ENCODE results near the gene SLC26A9.

The SLC26A9 gene

DNA sequence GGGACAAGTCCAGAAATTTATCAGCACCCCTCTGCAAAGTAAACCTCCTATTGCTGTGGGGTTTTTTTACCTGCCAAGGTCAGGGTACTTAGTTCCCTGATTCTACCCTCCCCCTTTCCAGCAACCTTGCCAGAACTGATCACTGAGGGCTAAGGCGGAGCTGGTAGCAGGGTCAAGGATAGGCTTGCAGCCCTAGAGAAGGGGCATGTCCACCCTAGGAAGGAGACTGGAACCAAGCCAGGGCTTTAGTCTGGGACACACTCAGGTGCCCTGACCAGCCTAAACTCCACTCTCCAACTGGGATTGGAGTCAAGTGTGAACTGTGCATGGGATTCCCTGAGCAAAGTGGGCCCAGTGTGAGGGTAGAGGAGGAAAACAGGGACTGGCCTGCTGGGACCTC lies 6.5 kb upstream of the SLC26A9 start:
- DNase-seq (ENCODE audit: low read depth in 2 of 2, low spot score in 1 of 2), result no peak

DNA sequence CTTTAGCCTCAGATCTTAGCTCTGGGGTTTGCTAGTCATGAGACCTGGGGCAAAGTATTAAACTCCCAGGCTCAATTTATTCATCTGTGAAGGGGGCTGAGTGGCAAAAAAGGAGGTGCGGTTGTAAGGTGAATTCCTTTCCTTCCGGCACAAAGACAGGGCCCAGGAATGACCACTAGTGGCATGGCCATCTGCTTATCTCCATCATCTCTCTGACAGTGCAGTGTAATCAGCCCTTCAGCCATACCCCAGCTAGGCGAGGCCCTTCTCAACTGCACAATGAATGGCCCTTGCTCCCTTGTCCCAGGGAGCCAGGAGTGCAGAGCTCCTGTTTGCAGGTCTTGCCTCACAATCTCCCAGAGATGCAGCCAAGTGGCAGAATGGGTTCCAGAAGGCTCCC lies 5.6 kb upstream of the SLC26A9 start:
- no peak for DNase-seq (ENCODE audit: low read depth in 2 of 2, low spot score in 1 of 2)

DNA sequence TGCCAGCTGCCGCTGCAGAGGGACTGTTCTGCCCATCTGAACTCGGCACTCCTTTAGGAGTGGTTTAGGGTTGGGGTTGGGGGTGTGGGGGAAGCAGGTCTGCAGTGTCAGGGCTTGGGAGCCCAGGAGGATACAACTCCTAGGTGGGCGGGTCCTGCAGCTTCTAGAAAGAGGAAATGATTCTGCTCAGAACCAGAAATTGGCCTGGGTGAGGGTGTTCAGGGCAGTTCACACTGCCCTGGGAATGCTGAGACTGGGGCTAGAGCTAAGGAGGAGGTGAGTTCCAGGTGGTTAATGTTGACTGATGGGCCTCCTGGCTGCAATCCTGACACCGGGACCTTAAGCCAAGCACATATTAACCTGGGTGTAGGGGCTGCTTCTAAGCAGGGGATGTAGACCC lies 4.8 kb upstream of the SLC26A9 start:
- no peak for DNase-seq (ENCODE audit: low read depth in 2 of 2, low spot score in 1 of 2)

DNA sequence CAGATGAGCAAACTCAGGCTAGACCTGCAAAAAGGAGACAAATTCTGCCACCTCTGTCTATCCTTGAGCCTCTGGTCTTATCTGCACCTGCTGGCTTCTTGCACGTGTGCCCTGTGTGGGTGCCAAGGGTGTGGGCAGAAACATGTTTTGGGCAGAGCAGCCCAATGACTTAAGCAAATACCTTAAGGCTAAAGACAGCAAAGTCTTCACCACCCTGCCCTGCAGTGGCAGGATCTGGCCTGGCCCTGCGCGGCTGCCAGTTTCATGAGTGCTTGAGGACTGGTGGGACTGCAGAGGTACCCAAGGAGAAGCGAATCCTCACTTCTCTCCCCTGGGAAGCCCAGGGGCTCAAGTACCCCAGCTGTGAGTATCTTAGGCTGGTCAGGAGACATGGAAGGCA lies 3.8 kb upstream of the SLC26A9 start:
- DNase-seq (ENCODE audit: low read depth in 2 of 2, low spot score in 1 of 2), result no peak

DNA sequence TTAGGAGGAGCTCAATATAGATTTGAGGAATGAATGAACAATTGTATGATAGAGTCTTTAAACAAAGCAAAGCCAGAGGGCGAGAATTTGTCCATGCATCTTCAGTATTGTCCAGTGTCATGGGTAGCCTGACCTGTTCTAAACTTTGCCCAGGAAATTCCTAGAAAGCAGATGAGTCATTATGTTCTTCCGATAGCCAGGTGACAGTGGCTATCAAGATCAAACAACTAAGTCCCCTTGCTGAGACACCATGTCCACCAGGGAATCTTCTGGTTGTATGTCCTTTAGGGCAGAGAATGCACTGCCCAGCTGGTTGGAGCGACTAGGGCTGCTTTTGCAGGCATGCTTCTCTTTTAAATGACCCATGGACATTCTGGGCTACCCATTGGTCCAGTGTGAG lies 1.8 kb upstream of the SLC26A9 start:
- DNase-seq (ENCODE audit: low read depth in 2 of 2, low spot score in 1 of 2), result no peak

DNA sequence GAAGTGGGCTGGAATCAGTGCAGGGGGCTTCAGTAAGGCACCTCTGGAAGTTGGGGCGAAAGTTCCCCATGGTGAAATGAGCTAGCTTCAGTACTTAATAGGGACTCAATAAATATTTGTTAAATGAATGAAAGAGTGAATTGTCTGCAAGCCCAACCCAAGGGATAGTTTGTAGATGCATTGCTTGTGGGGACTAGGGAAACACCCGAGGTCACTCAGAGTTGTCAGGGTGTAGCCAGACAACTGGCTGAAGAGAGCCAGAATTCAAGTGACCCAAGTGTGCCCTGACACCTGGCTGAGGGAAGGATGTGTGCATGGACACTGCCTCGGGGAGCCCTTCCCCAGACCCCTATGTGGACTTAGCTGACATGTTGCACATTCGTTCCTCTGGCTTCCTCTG lies 1.3 kb upstream of the SLC26A9 start:
- no peak for DNase-seq (ENCODE audit: low read depth in 2 of 2, low spot score in 1 of 2)

DNA sequence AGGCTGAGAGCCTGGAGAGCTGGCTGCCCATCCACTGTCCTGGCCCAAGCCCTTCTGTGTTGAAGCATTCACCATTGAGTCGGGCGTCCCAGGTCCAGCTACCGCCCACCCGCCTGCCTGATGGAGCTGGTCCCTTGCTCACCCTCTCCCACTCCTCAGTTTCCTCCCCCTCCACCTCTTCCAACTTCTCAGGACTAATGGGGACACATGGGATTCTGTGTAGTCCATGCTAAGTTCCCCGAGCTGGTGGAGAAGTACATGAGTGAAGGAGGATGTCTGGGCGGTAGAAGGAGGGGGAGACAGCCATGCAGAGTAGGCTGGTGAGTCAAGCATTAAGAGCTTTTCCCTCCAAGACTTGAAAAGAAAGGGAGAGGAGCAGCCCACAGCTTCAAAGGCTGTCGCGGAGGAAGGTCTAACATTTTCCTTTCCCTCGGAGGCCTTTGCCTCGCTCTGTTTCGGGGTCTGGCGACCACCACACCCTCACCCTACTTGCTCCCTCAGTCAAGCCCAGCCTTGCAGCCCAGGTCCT lies 561 bp downstream of the SLC26A9 start:
- DNase-seq (ENCODE audit: low read depth in 2 of 2, low spot score in 1 of 2), result no peak

DNA sequence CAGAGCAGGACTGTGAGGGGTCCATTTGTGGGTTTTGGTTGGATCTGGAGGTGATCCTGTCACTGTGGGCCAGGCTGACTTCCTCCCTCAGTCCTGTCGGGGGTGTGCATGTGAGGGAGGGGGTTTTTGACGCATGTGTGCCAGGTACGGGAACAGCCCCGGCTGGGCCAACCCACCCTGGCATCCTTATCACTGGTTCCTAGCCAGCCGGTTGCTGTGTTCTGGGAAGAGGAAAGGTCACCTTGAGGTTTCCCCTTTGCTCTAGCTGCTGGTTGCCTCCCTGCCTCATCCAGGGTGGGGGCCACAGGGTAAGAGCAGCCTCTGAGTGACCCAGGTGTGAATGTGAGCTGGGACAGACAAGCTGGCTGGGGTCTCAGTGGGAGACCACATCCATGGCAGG lies 2.5 kb downstream of the SLC26A9 start:
- DNase-seq (ENCODE audit: low read depth in 2 of 2, low spot score in 1 of 2), result no peak

DNA sequence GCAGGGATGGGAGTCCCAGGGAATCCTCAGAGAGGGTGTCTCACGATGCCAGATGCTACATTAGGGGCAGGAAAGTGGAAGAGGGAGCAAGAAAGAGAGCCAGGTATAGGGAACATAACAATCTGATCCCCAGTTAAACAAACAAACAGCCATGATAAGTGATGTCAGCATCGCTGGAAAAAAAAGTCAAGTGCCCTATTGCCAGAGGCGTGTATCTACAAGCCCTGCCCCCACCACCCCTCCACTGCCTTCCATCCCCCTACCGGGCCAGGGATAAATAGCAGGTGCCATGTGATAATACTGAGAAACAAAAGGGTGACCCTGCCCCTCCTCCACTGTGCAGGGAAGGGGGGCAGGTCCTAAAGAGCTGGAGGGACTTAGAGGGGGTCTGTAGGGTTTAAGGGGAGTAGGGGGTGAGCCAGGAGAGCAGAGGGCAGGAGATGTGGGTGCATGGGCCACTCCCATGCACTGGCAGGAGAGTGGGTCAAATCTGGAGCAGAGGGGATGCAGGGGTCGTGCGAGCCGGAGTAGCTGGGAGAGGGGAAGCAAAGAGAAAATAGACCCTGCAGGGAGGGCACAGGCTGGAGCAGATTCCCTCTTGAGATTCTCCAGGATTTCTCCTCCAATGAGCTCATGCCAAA lies 3.4 kb downstream of the SLC26A9 start:
- no peak for DNase-seq (ENCODE audit: low read depth in 2 of 2, low spot score in 1 of 2)

DNA sequence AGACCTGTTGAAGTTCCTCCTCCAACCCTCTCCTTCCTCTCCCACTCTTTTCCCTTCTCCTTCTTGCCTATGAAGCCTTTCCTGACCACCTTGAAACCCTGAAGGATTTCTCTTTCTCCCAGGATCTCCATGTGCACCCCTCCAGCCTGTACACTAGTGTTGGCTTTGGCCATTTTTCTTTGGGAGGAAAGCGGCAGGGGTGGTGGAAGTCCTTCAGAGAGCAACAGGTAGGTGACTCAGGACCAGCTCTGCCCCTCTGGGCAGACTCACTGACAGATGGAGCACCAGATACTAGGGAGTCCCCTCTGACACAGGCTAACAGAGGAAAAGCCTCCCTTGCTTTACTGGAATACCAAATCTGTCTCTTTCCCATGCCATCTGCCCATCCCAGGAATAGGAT lies 4.6 kb downstream of the SLC26A9 start:
- DNase-seq (ENCODE audit: low read depth in 2 of 2, low spot score in 1 of 2), result no peak

DNA sequence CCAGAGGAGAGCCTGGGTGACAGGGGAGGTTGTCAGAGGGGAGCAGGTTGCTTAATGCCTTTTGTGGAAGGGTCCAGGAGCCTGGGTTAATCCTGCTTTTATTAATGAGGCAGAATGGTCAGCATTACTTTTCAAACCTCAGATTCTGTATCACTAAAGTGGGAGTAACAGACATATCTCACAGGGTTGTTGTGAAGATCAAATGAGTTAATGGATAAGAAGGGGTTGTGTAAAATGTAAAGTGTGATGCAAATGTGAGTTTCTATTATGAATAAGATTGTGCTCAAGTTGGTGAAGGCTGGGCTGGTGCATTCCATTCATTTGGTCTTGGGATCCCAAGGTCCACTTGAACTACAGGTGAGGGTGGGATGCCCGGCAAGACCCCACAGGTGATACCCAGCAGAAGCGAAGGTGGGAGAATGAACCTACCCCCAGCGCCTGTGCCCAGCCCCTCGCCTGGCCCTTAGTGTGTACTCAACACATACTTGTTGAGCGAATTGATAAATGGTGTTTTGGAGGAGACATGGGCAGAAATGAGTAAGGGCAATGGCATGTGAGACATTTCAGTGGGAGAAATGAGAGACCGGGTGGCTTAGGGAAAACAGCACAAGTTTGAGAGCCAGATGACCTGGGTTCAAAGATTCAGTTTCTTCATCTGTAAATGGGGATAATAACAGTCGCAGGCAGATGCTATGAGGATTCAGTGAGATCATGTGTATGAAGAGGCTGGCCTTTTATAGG lies 6.2 kb downstream of the SLC26A9 start:
- DNase-seq (ENCODE audit: low read depth in 2 of 2, low spot score in 1 of 2), result no peak

DNA sequence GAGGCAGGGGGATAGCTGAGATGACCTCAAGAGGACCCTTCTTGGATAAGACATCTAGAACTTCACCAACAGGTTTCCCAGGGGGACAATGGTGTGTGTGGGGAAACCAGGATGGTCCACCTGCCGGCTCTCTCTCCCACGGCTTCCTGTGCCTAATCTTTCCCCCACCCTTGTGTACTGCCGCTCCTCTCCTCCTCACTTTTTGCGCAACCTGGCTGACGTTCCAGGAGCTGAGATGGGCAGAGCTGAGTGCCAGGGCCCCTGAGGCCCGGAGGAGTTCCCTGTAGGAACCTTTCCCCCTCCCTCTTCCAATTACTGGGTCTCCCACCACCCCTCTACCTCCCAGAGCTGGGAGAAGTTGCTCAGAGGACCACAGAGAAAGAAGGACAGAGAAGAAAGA lies 6.9 kb downstream of the SLC26A9 start:
- DNase-seq (ENCODE audit: low read depth in 2 of 2, low spot score in 1 of 2), result no peak

DNA sequence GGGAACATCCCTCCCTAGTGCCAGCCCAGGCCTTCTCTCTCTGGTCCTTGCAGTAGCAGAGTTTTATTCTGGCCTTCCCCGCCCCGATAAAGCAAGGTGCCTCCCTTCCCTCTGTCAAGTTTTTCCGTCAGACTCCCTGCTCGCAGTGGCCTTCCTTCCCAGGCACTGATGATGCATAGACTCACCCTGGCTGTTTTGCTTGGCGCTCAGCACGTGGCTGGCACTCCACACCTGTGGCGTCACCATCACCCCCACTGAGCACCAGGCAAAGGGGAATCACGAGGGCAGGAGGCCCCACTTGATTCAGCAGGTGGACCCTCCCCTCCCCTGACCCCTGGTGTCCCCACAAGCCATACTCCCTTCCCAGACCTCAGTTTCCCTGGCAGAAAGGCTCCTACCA lies 7.4 kb downstream of the SLC26A9 start:
- no peak for DNase-seq (ENCODE audit: low read depth in 2 of 2, low spot score in 1 of 2)

DNA sequence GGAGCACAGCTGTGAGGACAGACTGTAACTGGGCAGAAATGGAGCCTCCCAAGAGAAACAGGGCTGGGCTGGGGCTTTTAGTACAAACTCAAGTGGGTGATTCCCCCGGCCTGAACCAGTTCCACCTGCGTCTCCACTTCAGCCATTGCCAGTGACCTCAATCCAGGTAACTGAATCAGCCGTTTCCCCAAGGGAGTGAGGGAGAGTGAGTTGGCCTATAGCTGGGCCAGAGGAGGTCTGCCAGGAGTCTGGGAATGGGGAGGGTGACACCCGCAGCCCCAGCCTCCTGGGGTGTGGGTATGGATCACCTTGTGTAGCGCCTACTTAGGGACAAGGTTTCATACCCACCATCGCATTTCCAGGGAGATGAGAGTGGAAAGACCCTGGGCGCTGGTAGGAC lies 8.5 kb downstream of the SLC26A9 start:
- DNase-seq (ENCODE audit: low read depth in 2 of 2, low spot score in 1 of 2), result no peak

DNA sequence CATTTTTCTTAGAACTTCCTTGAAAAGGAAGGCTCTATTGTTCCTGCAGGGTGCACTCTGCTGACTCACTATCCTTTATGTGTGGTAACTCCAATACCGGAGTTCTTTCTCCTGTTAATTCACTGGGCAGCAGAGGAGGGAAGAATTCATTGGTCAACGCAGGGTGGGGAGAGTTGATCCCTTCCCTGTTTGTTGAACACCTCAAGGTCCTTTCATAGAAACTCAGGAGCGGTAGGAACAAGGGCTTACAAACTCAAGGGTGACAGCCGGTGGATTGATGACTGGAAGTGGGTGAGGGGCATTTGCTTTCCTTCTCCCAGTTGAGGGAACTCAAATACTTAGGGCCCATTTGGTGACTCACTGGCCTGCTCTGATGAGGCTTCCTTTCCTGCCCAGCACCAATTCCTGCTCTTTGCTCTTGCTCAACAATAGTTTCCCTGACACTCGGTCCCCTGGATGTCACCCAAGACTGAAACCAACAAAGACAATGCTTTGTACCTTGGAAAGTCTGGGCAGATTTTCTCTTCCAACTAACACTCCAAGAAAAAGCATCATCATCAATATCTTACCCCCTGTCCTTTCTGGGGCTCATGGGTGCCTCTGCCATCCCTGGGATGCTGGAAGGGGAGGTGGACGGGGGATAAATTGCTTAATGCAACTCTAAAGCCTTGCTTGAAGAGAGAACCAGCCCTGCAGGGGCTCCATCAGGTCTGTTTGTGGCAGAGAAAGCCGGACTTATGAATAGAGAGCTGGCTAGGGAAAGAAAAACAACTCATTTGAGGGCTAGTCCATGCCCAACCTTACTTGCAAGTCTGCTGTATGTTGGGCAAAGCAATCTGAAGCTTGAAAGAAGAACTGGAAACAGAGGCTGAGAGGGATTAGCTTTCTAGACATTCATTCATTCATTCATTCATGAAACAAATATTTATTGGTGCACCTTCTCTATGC lies 9.3 kb downstream of the SLC26A9 start:
- no peak for DNase-seq (ENCODE audit: low read depth in 2 of 2, low spot score in 1 of 2)

DNA sequence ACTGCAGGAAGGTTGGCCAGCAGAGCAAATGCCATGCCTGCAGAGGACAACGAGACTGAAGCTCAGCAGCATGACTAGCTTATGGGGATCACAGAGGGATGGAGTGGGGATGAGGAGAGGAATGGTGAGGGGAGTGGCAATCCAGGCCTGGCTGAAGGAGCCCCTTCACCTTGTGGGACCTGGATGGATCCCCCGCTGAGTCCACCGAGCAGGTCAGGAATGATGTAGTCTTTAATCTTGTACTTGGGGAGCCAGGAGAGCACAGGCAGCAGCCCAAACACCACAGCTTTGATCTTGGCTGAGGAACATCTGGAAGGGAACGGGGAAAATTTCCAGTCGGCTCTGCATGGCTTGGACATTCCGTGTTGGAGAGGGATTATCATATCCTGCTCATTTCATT lies 10.5 kb downstream of the SLC26A9 start:
- DNase-seq (ENCODE audit: low read depth in 2 of 2, low spot score in 1 of 2), result no peak

DNA sequence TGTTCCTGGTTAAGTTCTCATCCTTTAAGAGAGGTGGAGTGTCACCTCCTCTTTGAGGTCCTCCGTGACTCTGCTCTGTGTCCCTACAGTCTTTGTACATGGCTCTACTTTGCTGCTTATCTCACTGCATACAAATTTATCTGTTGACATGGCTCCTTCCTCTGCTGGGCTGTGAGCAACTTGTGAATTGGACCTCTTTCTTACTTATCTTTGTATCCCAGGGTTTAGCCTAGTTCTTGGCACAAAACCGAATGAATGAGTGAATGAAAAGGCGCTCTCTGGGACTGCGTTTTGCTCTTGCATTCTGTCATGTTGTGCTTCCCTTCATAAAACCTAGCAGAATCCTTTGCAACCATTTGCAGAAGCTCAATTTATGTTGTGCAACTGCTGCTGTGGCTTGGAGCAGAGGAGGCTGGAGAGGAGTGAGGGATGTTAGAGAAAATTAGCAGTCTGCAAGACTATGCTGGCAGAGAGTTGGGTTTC lies 12.4 kb downstream of the SLC26A9 start:
- DNase-seq (ENCODE audit: low read depth in 2 of 2, low spot score in 1 of 2), result no peak

DNA sequence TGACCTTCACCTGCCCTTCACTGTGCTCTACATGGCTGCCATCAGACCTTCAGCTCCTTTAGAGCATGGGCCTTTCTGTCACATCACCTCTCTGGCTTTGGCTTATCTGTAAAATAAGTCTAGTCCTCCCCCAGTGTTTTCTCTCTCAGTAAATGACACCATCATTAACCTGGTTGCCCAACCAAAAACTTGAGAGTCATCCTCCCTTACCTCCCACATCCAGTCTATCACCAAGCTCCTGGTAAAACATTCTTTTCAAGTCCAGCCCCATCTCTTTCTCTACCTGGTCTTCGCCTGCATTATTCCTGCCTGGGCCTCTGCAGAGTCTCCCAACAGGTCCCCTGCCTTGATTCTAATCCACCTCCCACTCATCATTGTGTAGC lies 13.1 kb downstream of the SLC26A9 start:
- no peak for DNase-seq (ENCODE audit: low read depth in 2 of 2, low spot score in 1 of 2)

DNA sequence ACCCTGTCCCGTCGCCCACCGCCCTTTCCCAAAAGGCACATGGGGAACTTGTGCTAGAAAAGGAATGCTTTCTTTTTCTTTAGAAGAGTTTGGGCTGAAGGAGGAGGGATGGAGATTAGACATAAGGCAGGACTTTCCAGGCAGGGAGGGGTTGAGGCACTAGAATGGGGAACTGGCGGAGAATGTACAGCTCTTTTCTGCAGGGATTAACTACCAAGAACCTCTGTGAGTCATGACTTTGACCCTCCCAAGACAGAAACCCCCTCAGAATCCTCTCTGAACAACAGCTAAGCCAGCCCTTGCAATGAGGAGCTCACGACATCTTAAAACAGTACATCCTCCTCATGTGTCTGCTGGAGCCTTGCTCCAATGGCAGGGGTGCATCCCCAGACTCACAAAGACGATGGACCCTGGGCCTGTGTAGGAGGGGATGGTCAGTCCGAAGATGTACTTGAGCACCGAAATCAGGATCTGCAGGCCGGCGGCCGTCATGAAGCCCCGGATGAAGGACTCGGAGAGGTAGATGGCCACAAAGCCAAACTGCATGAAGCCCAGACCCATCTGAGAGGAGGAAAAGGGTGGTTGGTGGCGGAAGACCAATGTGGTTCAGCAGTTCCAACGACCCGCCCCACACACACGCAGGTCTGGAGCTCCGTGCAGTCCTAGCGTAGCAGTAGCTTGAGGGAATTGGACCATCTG lies 13.6 kb downstream of the SLC26A9 start:
- DNase-seq (ENCODE audit: low read depth in 2 of 2, low spot score in 1 of 2), result no peak

DNA sequence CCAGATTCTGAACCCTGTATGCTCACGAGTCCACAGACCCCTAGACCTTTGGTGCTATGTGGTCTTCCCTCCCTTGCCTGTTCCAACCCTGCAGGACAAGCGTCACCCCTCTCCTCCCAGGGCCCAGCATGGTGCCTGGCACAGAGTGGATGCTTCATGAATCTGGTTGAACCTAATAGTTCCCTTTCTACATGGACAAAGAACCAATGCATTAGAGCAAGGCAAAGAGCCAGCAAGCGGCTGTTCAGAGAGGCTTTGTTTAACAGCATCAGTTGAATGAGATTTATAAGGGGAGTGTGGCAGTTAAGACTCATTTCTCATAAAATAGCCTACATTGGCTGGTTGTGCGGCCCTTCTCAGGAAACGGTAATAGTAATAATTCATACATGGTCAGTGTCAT lies 14.9 kb downstream of the SLC26A9 start:
- no peak for DNase-seq (ENCODE audit: low read depth in 2 of 2, low spot score in 1 of 2)

DNA sequence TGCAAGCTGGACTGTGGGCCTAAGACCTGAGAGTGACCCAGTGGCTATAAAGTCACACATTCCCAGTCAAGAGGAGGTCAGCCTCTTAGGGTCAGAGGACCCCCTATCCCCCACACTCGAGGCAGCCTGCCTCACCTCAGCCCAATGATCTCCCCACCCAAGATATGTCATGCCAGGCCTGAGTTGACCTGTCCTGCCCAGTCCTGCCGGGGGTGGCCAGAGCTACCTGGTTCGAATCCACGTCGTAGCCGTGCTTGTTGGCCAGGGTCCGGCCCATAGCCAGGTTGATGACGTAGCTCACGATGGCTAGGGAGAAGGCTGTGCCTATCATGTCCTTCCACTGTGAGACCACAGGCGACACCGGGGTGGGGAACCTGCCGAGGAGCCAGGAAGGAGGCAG lies 15.6 kb downstream of the SLC26A9 start:
- no peak for DNase-seq (ENCODE audit: low read depth in 2 of 2, low spot score in 1 of 2)

All from stimulated activated CD8-positive, alpha-beta memory T cell treated with anti-CD3 and anti-CD28 coated beads, Interleukin-4, amount 100 ng/mL, for 4 hours (primary cell).